HFFc6 (cell line): ENCODE results near the gene SDCBP2. TPM values are rescaled to one million over a fixed set of nuclear protein-coding genes. Genes with fewer than 3 reads are reported as not detected.
A peak's percentile ranks its signal among the peaks of the same experiment; 100 is the strongest.

Source experiments
- DNase-seq: peaks from one replicate; pipeline ENCODE4 v3.0.0-alpha.2; 2018
- H3K27ac Mint-ChIP-seq: 2 replicates; pipeline ENCODE4 v1.8.0; 2020; ENCODE audit warnings: mild to moderate bottlenecking, mixed read lengths
- H3K27me3 Mint-ChIP-seq: 2 replicates; pipeline ENCODE4 v1.8.0; 2021; ENCODE audit warnings: mild to moderate bottlenecking, moderate library complexity, mixed read lengths; ENCODE audit not compliant: insufficient read depth
- H3K36me3 Mint-ChIP-seq: 2 replicates; pipeline ENCODE4 v1.8.0; 2021; ENCODE audit warnings: low read depth, mixed read lengths
- H3K4me1 Mint-ChIP-seq: 2 replicates; pipeline ENCODE4 v1.8.0; 2020; ENCODE audit warnings: low read depth, mixed read lengths
- H3K4me3 Mint-ChIP-seq: 2 replicates; pipeline ENCODE4 v1.8.0; 2020; ENCODE audit warnings: mild to moderate bottlenecking, moderate library complexity, mixed read lengths
- H3K9me3 Mint-ChIP-seq: 2 replicates; pipeline ENCODE4 v1.8.0; 2020; ENCODE audit warnings: mild to moderate bottlenecking, mixed read lengths
- CTCF ChIP-seq: fragments of 200-600 bp; sonication (generic); IDR thresholded peaks from 2 replicates; pipeline ENCODE4 v1.5.0; 2021; ENCODE audit warnings: antibody characterized with exemption, mild to moderate bottlenecking
- total RNA-seq, 6 experiments: library from RNA; stranded (reverse); fragmentation: NEBNext Ultra II Directional; extraction: Animal tissue kit (Norgen Biotek cat#: 25700); gene quantifications; 2 replicates in 1 of 6; 3 replicates in 5 of 6; pipeline ENCODE4 v1.2.3, GENCODE V29; 2021

The SDCBP2 gene
- total RNA-seq, 6 experiments from 2014 or later, result 0.51 to 1.5 (median 0.76) TPM

DNA sequence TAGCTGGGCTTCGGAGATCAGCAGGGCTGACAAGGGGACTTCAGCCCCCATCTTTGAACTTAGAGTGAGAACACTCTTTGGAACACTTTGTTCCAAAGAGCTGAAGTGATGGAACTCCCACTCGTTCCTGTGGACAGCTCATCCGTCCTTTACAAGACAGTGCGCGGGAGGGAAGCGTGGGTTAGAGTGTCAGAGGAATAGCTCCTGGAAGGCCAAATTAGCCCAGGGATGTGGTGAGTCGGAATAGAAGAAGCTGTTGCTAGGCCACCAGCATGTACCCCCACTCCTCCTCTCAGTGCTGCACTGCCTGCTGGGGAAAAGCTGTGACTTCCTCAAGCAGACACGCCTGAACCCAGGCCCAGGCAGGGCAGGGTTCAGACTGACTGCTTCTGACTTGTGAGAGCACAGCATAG lies 1.7 kb downstream of the SDCBP2 start:
- Mint-ChIP-seq H3K27me3 (peaks cover 2% of the 10 kb centered on the region; the same call in 1 of the 2 replicates), H3K4me3 (no peak overlapping the region; the same call in 1 of the 2 replicates), H3K9me3 (no peaks in the 10 kb centered on the region), H3K4me1 (peaks cover 21% of the 10 kb centered on the region), H3K36me3 (peaks cover 5% of the 10 kb centered on the region; the same call in 1 of the 2 replicates), H3K27ac (no peak overlapping the region)
- DNase-seq, result peak; percentile 45
- TF ChIP-seq CTCF, result no peak

GRCh38 chr20:1326031-1326930 lies 2.7 kb downstream of the SDCBP2 start:
- Mint-ChIP-seq H3K4me3 (no peak overlapping the region), H3K27ac (no peak overlapping the region), H3K27me3 (peaks cover 2% of the 10 kb centered on the region; the same call in 1 of the 2 replicates), H3K36me3 (0 out of 2 replicates have a peak, but pooled peaks cover 5% of the 10 kb centered on the region), H3K9me3 (no peaks in the 10 kb centered on the region), H3K4me1 (peaks cover 26% of the 10 kb centered on the region)
- TF ChIP-seq CTCF, result no peak
- DNase-seq, result peak; percentile 28

GRCh38 chr20:1325173-1326030 lies 3.5 kb downstream of the SDCBP2 start:
- H3K4me3 Mint-ChIP-seq, result no peak overlapping the region
- H3K27ac Mint-ChIP-seq, result no peak overlapping the region
- DNase-seq, result peak; percentile 95
- TF ChIP-seq CTCF, result peak; percentile 57
- peaks cover 26% of the 10 kb centered on the region for H3K4me1 Mint-ChIP-seq
- H3K36me3 Mint-ChIP-seq, result 0 out of 2 replicates have a peak, but pooled peaks cover 5% of the 10 kb centered on the region
- H3K27me3 Mint-ChIP-seq, result peaks cover 2% of the 10 kb centered on the region; the same call in 1 of the 2 replicates
- no peaks in the 10 kb centered on the region for H3K9me3 Mint-ChIP-seq

- Mint-ChIP-seq H3K36me3 (0 out of 2 replicates have a peak, but pooled peaks cover 5% of the 10 kb centered on the region), H3K27me3 (peaks cover 2% of the 10 kb centered on the region; the same call in 1 of the 2 replicates), H3K4me3 (no peak overlapping the region), H3K4me1 (peaks cover 22% of the 10 kb centered on the region), H3K9me3 (no peaks in the 10 kb centered on the region), H3K27ac (no peak overlapping the region)
- DNase-seq, result peak; percentile 73
- no peak for TF ChIP-seq CTCF
Observed at GRCh38 chr20:1324598-1325172, 4.3 kb downstream of the SDCBP2 start.
